ENCODE data around the gene BCL2L11. TPM values are rescaled to one million over a fixed set of nuclear protein-coding genes. Genes with fewer than 3 reads are reported as not detected.

BCL2L11 gene
- total and polyA plus RNA-seq, 8 donors = 16.7 to 35.7 (median 27.5) TPM

DNA sequence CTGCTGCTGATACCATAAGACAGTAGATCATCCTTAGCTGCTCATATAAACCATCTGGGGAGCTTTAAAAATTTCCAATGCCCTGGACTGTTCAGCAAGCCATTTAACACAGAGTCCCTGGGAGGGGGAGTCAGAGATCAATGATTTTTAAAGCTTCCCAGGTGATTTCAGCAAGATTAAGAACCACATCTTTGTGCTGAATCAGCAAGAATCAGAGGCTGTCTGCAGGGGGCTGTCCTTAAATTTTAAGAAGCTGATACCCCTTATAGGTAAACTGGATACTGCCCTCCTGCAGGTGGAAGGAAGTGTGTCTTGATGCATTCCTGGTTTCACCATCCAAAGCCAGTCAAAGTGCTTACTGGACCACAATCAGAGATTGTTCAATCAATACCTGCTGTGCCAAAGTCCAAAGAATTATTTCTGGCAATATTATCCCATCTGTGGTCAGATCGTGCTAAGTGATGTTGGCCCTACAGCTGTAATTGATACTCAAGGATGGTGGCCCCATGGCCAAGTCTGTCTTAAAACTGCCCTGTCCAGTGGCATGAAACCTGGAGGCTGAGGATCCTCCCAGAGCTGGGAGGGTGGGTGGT is 72.2 kb downstream of the BCL2L11 start:
- no peaks in the 10 kb centered on the region for H3K9me3 ChIP-seq
- no peak overlapping the region for H3K4me3 ChIP-seq
- intact Hi-C loops (cut with DNase I) = no loop called here
- H3K27ac ChIP-seq = no peak overlapping the region
- no peaks in the 10 kb centered on the region for H3K36me3 ChIP-seq
- TF ChIP-seq CTCF (IDR thresholded peaks at IDR 0.05) = no peak
- H3K4me1 ChIP-seq = peaks cover 0 to 9% of the 10 kb centered on the region in 2 donors
- ATAC-seq = no peak
- H3K27me3 ChIP-seq = peaks cover 0 to 6% of the 10 kb centered on the region in 2 donors
- no peak for DNase-seq

DNA sequence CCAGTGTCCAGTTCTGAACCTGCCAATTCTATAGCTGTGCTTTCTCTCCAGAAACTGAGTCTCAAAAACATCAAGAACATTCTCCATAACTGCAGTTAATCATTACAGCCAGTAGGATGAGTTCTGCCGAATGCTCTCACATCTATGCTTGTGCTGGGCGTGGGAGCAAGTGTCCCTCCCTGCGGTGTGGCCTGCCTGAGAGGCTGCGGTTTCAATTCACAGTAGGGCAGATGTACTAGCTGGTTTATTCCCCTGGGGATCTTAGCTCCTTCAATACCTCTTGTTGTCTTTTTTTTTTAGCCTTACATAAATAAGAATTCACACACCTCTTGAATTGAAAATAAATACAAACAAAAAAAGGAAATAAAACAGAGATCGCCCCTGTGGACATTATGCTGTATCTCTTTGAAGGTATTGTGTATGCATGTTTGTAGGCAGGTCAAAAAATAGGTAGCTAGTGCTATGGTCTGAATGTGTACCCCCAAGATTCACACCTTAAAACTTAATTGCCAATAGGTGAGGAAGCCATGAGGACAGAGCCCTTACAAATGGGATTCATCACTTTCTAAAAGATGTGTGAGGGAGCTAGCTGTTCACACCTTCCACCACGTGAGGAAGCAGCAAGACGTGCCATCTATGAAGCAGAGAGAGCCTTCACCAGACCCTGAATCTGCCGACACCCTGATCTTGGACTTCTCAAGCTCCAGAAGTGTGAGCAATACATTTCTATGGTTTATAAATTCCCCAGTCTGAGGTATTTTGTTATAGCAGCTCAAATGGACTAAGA is 74.3 kb downstream of the BCL2L11 start:
- Histone ChIP-seq H3K4me3 (no peak overlapping the region), H3K4me1 (peaks cover 0 to 5% of the 10 kb centered on the region in 2 donors), H3K36me3 (no peaks in the 10 kb centered on the region), H3K9me3 (no peaks in the 10 kb centered on the region), H3K27me3 (peaks cover 0 to 8% of the 10 kb centered on the region in 2 donors), H3K27ac (no peak overlapping the region)
- no peak for ATAC-seq
- intact Hi-C loops (cut with DNase I) = no loop called here
- TF ChIP-seq CTCF (IDR thresholded peaks at IDR 0.05) = no peak
- DNase-seq = no peak

GRCh38 chr2:111196435-111196834 is 75.7 kb downstream of the BCL2L11 start:
- TF ChIP-seq CTCF (IDR thresholded peaks at IDR 0.05) = no peak
- Histone ChIP-seq H3K9me3 (no peaks in the 10 kb centered on the region), H3K27ac (no peak overlapping the region), H3K36me3 (no peaks in the 10 kb centered on the region), H3K4me3 (no peak overlapping the region), H3K27me3 (peaks cover 0 to 14% of the 10 kb centered on the region in 2 donors), H3K4me1 (no peaks in the 10 kb centered on the region)
- ATAC-seq (no peak), DNase-seq (no peak)
- intact Hi-C loops (cut with DNase I) = no loop called here

DNA sequence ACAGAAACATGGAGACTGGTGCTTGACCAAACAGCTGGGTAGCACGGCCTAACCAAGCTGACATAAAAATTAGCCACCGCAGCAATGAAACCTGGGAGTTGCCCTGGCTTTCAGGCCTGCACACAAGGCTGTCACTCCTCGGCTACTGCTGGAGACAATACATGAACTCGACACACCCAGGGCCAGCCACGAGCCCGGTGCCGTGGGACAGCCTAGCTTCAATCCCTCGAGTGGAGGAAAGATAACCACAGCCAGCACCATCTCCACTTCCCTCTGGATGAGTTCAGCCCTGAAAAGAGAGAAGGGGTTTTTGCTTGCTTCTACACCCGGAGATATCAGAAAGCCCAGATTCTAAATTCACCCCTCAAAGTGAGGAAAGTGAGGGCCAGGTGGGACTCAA is 78.0 kb downstream of the BCL2L11 start:
- H3K4me1 ChIP-seq = no peaks in the 10 kb centered on the region
- peaks cover 0 to 14% of the 10 kb centered on the region in 2 donors for H3K27me3 ChIP-seq
- intact Hi-C loops (cut with DNase I) = no loop called here
- H3K36me3 ChIP-seq = no peaks in the 10 kb centered on the region
- H3K9me3 ChIP-seq = no peaks in the 10 kb centered on the region
- DNase-seq = no peak
- no peak for TF ChIP-seq CTCF (IDR thresholded peaks at IDR 0.05)
- H3K27ac ChIP-seq = no peak overlapping the region
- ATAC-seq = no peak
- no peak overlapping the region for H3K4me3 ChIP-seq

- ATAC-seq = no peak
- DNase-seq = no peak
- Histone ChIP-seq H3K36me3 (no peaks in the 10 kb centered on the region), H3K27me3 (peaks cover 0 to 14% of the 10 kb centered on the region in 2 donors), H3K9me3 (no peaks in the 10 kb centered on the region), H3K27ac (no peak overlapping the region), H3K4me1 (no peaks in the 10 kb centered on the region), H3K4me3 (no peak overlapping the region)
- intact Hi-C loops (cut with DNase I) = no loop called here
- TF ChIP-seq CTCF (IDR thresholded peaks at IDR 0.05) = no peak
These were observed 79.1 kb downstream of the BCL2L11 start for GRCh38 chr2:111199840-111200239.

All from left lung (tissue), 10 donors.